Neuronal stem cell (in vitro differentiated cells): ENCODE results near the gene FBXO10.

Experiments
- DNase-seq: peaks from one replicate; pipeline ENCODE4 v3.0.0-alpha.2; 2013; ENCODE audit warnings: low spot score
- H2AFZ ChIP-seq: one replicate; pipeline ENCODE4 v1.6.1; 2013; ENCODE audit warnings: mild to moderate bottlenecking, low read length, inconsistent platforms
- H2AK5ac ChIP-seq: 2 replicates; pipeline ENCODE4 v1.6.1; 2013; ENCODE audit warnings: low read depth, mild to moderate bottlenecking, inconsistent platforms, low read length, moderate library complexity, mixed read lengths
- H2BK120ac ChIP-seq: 2 replicates; pipeline ENCODE4 v1.6.1; 2013; ENCODE audit warnings: low read depth, mild to moderate bottlenecking, inconsistent platforms, low read length, moderate library complexity, mixed read lengths
- H2BK12ac ChIP-seq: one replicate; pipeline ENCODE4 v1.6.1; 2013; ENCODE audit warnings: low read length, inconsistent platforms
- H2BK15ac ChIP-seq: 2 replicates; pipeline ENCODE4 v1.6.1; 2013; ENCODE audit warnings: mild to moderate bottlenecking, low read length, inconsistent platforms, mixed read lengths
- H2BK5ac ChIP-seq: one replicate; pipeline ENCODE4 v1.6.1; 2013; ENCODE audit warnings: inconsistent platforms, mild to moderate bottlenecking, low read length, moderate library complexity
- H3K14ac ChIP-seq: one replicate; pipeline ENCODE4 v1.6.1; 2013; ENCODE audit warnings: low read length, inconsistent platforms
- H3K18ac ChIP-seq: 2 replicates; pipeline ENCODE4 v1.6.1; 2013; ENCODE audit warnings: low read length, inconsistent platforms
- H3K23ac ChIP-seq: 2 replicates; pipeline ENCODE4 v1.6.1; 2013; ENCODE audit warnings: low read depth, mild to moderate bottlenecking, mixed read lengths, low read length, inconsistent platforms; ENCODE audit not compliant: poor library complexity
- H3K27ac ChIP-seq: replicated peaks from 3 replicates; pipeline ENCODE4 v1.5.1; 2013; ENCODE audit warnings: low read length, inconsistent platforms
- H3K27me3 ChIP-seq, 3 experiments: 2 replicates each; pipeline ENCODE4 v1.6.1; 2013; ENCODE audit warnings: low read length in 3 of 3, mild to moderate bottlenecking in 2 of 3, inconsistent platforms in 1 of 3, low read depth in 1 of 3, mixed read lengths in 1 of 3, moderate library complexity in 1 of 3; ENCODE audit not compliant: control insufficient read depth in 3 of 3, insufficient read depth in 3 of 3
- H3K36me3 ChIP-seq, 2 donors: replicated peaks in 1 of 2; 2 replicates each; pipeline ENCODE4 v1.6.1; 2013; ENCODE audit warnings: low read length in 2 of 2; ENCODE audit not compliant: control insufficient read depth in 2 of 2, insufficient read depth in 2 of 2
- H3K4ac ChIP-seq: 2 replicates; pipeline ENCODE4 v1.6.1; 2013; ENCODE audit warnings: inconsistent platforms, mild to moderate bottlenecking, low read length, moderate library complexity
- H3K4me1 ChIP-seq, 2 donors: 1 replicate in 1 of 2; 2 replicates in 1 of 2; pipeline ENCODE4 v1.6.1; 2013; ENCODE audit warnings: low read length in 2 of 2, low read depth in 1 of 2; ENCODE audit not compliant: control insufficient read depth in 2 of 2, insufficient read depth in 1 of 2
- H3K4me2 ChIP-seq: one replicate; pipeline ENCODE4 v1.6.1; 2013; ENCODE audit warnings: mild to moderate bottlenecking, low read length, inconsistent platforms; ENCODE audit not compliant: insufficient read depth, poor library complexity, severe bottlenecking
- H3K4me3 ChIP-seq, 2 donors: 2 replicates each; pipeline ENCODE4 v1.5.1; 2013; ENCODE audit warnings: low read length in 2 of 2, mild to moderate bottlenecking in 2 of 2, inconsistent platforms in 1 of 2, moderate library complexity in 1 of 2
- H3K79me1 ChIP-seq: one replicate; pipeline ENCODE4 v1.6.1; 2013; ENCODE audit warnings: low read depth, mild to moderate bottlenecking, inconsistent platforms, low read length, moderate library complexity
- H3K9ac ChIP-seq: one replicate; pipeline ENCODE4 v1.6.1; 2013; ENCODE audit warnings: mild to moderate bottlenecking, low read depth, low read length, inconsistent platforms; ENCODE audit not compliant: poor library complexity
- H3K9me3 ChIP-seq, 2 donors: replicated peaks in 1 of 2; 2 replicates each; pipeline versions ENCODE3 to v1.6.1; 2013; ENCODE audit warnings: low read length in 2 of 2, mild to moderate bottlenecking in 2 of 2, inconsistent platforms in 1 of 2, low read depth in 1 of 2, mixed read lengths in 1 of 2, moderate library complexity in 1 of 2; ENCODE audit not compliant: control insufficient read depth in 2 of 2, insufficient read depth in 1 of 2
- H4K8ac ChIP-seq: one replicate; pipeline ENCODE4 v1.6.1; 2013; ENCODE audit warnings: low read depth, mild to moderate bottlenecking, inconsistent platforms, low read length, moderate library complexity
- H4K91ac ChIP-seq: one replicate; pipeline ENCODE4 v1.6.1; 2013; ENCODE audit warnings: low read length, low read depth, mild to moderate bottlenecking, inconsistent platforms; ENCODE audit not compliant: poor library complexity
- WGBS, 2 donors: extraction: QIAGEN DNeasy Blood & Tissue Kit; methylation state at CpG; one replicate each; pipeline ENCODE4 v1.1.7; 2013; ENCODE audit warnings: missing lambda C conversion rate in 2 of 2, mixed read lengths in 1 of 2; ENCODE audit not compliant: insufficient read length in 2 of 2, insufficient replicate concordance in 1 of 2; ENCODE audit errors: extremely low coverage in 2 of 2; 5-methylcytosine and 5-hydroxymethylcytosine counted together

Gene FBXO10

GRCh38 chr9:37522971-37523370, 53.2 kb downstream of the FBXO10 start:
- Histone ChIP-seq H3K18ac (no peak overlapping the region), H3K4me1 (no peaks in the 10 kb centered on the region), H2AFZ (no peak overlapping the region), H3K4me2 (no peak overlapping the region), H2BK12ac (no peak overlapping the region), H3K23ac (no peak overlapping the region), H4K8ac (no peak overlapping the region), H3K27me3 (no peaks in the 10 kb centered on the region), H3K36me3 (peaks cover 42 to 90% of the 10 kb centered on the region in 2 donors), H3K27ac (no peak overlapping the region), H4K91ac (no peak overlapping the region), H3K9me3 (peaks cover 0 to 2% of the 10 kb centered on the region in 2 donors), H2BK15ac (no peak overlapping the region), H3K14ac (no peak overlapping the region), H3K9ac (no peak overlapping the region), H3K79me1 (no peaks in the 10 kb centered on the region), H2BK5ac (no peak overlapping the region), H3K4ac (no peak overlapping the region), H2AK5ac (no peak overlapping the region), H3K4me3 (no peak overlapping the region), H2BK120ac (no peak overlapping the region)
- no CpG with 5 or more reads among the region's 2 CpGs for WGBS, 2 donors
- DNase-seq: no peak

- no peak overlapping the region for H2BK5ac ChIP-seq
- H3K36me3 ChIP-seq: peaks cover 38 to 84% of the 10 kb centered on the region in 2 donors
- no peak overlapping the region for H3K27ac ChIP-seq
- DNase-seq: no peak
- H3K9ac ChIP-seq: no peak overlapping the region
- H4K8ac ChIP-seq: no peak overlapping the region
- H3K4me2 ChIP-seq: no peak overlapping the region
- H2AFZ ChIP-seq: no peak overlapping the region
- H3K4me1 ChIP-seq: no peaks in the 10 kb centered on the region
- peaks cover 0 to 2% of the 10 kb centered on the region in 2 donors for H3K9me3 ChIP-seq
- no peak overlapping the region for H3K18ac ChIP-seq
- H4K91ac ChIP-seq: no peak overlapping the region
- H2BK12ac ChIP-seq: no peak overlapping the region
- H2BK15ac ChIP-seq: no peak overlapping the region
- no peak overlapping the region for H3K4me3 ChIP-seq
- no peak overlapping the region for H3K14ac ChIP-seq
- no peaks in the 10 kb centered on the region for H3K79me1 ChIP-seq
- H3K4ac ChIP-seq: no peak overlapping the region
- no peak overlapping the region for H3K23ac ChIP-seq
- H3K27me3 ChIP-seq: no peaks in the 10 kb centered on the region
- H2BK120ac ChIP-seq: no peak overlapping the region
- H2AK5ac ChIP-seq: no peak overlapping the region
- no CpG with 5 or more reads among the region's 10 CpGs for WGBS, 2 donors
Measured at GRCh38 chr9:37521111-37521510, 55.1 kb downstream of the FBXO10 start.

- Histone ChIP-seq H3K9ac (no peak overlapping the region), H2BK15ac (no peak overlapping the region), H3K27ac (no peak overlapping the region), H2BK5ac (no peak overlapping the region), H2AK5ac (no peak overlapping the region), H4K91ac (no peak overlapping the region), H2AFZ (no peak overlapping the region), H3K27me3 (no peaks in the 10 kb centered on the region), H3K79me1 (no peaks in the 10 kb centered on the region), H2BK120ac (no peak overlapping the region), H3K4me2 (no peak overlapping the region), H3K4ac (no peak overlapping the region), H4K8ac (no peak overlapping the region), H2BK12ac (no peak overlapping the region), H3K18ac (no peak overlapping the region), H3K9me3 (peaks cover 0 to 2% of the 10 kb centered on the region in 2 donors), H3K4me1 (no peaks in the 10 kb centered on the region), H3K36me3 (peaks cover 35 to 84% of the 10 kb centered on the region in 2 donors), H3K23ac (no peak overlapping the region), H3K4me3 (no peak overlapping the region), H3K14ac (no peak overlapping the region)
- DNase-seq: no peak
- WGBS, 2 donors: no CpG with 5 or more reads among the region's 3 CpGs
Measured at GRCh38 chr9:37520641-37521040, 55.5 kb downstream of the FBXO10 start.

GRCh38 chr9:37517923-37518322, 58.3 kb downstream of the FBXO10 start:
- H3K4me3 ChIP-seq: no peak overlapping the region
- peak overlapping the region; percentile 9 for H3K14ac ChIP-seq
- peak overlapping the region; percentile 37 for H3K23ac ChIP-seq
- no CpG with 5 or more reads among the region's 13 CpGs for WGBS, 2 donors
- no peak overlapping the region for H3K4me2 ChIP-seq
- no peaks in the 10 kb centered on the region for H3K27me3 ChIP-seq
- H3K9me3 ChIP-seq: peaks cover 0 to 2% of the 10 kb centered on the region in 2 donors
- H2BK15ac ChIP-seq: no peak overlapping the region
- H4K8ac ChIP-seq: no peak overlapping the region
- H3K27ac ChIP-seq: no peak overlapping the region
- H3K18ac ChIP-seq: no peak overlapping the region
- DNase-seq: no peak
- no peak overlapping the region for H2BK5ac ChIP-seq
- peaks cover 22 to 71% of the 10 kb centered on the region in 2 donors for H3K36me3 ChIP-seq
- H3K9ac ChIP-seq: no peak overlapping the region
- no peak overlapping the region for H2BK120ac ChIP-seq
- no peak overlapping the region for H2AFZ ChIP-seq
- H2AK5ac ChIP-seq: no peak overlapping the region
- H3K4ac ChIP-seq: no peak overlapping the region
- H3K79me1 ChIP-seq: no peaks in the 10 kb centered on the region
- H2BK12ac ChIP-seq: no peak overlapping the region
- no peaks in the 10 kb centered on the region for H3K4me1 ChIP-seq
- no peak overlapping the region for H4K91ac ChIP-seq
